T-helper 9 cell (primary cell): Measurements from ENCODE around the gene CKLF.
"Not testable (repeated sequence)": the region's sequence is repeated elsewhere in the genome, so short reads cannot be mapped to it uniquely, and the experiment has no call there.

Source experiments
- DNase-seq: peaks from one replicate; pipeline ENCODE4 v3.0.0-alpha.2; 2020

CKLF gene

DNA sequence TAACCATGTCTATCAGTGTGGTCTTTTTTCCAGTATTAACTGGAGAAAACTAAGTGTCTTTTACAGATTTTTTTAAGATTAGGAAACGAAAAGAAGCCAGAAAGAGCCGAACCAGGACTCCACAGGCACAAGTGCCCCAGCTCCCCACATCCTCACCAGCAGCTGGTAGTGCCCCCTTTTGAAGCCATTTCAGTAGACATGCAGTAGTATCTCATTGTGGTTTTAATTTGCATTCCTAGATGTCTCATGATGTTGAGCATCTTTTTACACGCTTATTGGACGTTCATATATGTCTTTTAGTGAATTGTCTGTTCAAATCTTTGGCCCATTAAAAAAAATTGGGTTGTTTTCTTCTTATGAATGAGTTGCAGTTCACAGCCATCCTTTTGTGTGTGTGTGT, 47.4 kb downstream of the CKLF start:
- DNase-seq = no peak

DNA sequence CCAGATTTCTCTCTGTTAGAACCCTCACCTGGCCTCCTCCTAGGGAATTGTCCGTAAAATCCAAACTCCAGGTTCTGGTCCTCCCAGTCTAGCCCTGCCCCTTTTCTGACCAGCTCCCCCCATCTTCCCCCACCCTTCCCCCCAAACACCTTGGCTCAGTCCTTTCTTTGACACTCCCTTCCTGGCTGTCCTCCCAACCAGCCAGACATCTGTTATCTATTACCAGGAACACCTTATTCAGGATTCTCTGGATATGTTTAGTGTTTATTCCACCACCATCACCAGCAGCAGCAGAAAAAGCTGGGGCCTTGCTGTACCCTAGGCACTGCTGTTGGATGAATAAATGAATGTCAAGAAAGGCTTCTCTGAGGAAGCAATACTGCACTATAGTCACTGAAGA, 48.1 kb downstream of the CKLF start:
- no peak for DNase-seq

- no peak for DNase-seq
Measured at GRCh38 chr16:66601471-66601870, 49.1 kb downstream of the CKLF start.

DNA sequence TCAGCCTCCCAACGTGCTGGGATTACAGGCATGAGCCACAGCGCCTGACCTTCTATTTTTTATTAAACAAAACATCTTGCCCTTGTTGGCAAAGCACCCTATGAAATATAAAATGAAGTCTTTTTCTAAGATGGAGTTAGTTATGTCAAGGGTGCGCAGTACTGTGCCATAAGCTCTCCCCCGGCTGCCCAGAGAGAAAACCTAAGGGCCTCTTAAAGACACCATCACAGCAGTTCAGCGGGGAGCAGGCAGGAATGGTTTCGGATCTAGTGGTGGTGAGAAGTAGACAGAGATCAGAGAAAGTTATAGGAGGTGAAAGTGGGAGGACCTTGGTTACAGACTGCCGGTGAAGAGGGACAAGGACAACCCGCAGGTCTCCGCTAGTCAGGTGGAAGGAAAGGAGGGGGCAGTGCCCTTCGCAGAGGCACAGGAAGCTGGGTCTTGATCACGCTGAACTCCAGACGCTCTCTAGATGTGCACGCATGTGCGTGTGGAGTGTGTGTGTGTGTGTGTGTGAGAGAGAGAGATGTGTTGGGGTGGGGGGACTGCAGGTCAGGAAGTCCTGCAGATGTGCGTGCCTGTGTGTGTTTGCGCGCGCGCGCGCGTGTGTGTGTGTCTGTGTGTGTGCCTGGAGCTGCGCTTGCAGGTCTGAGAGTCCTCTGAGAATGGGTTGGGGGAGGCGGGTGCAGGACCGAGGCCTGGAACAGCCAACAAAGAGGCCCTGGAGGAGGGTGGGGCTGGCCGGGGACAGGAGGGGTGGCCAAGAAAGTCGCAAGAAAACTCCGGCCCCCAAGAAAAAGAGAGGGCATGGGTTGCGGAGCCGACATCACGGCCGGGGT, 51.4 kb downstream of the CKLF start:
- DNase-seq = peak; percentile 59

- peak; percentile 59 for DNase-seq
Measured at GRCh38 chr16:66604376-66605176, 52.2 kb downstream of the CKLF start, which contains the start of gene CMTM3. Gene CMTM3 (plus strand): TSS chr16:66604704. CDS start chr16:66604806, 102 bp downstream.

- peak; percentile 37 for DNase-seq
Measured at GRCh38 chr16:66605177-66605978, 53.0 kb downstream of the CKLF start.

DNA sequence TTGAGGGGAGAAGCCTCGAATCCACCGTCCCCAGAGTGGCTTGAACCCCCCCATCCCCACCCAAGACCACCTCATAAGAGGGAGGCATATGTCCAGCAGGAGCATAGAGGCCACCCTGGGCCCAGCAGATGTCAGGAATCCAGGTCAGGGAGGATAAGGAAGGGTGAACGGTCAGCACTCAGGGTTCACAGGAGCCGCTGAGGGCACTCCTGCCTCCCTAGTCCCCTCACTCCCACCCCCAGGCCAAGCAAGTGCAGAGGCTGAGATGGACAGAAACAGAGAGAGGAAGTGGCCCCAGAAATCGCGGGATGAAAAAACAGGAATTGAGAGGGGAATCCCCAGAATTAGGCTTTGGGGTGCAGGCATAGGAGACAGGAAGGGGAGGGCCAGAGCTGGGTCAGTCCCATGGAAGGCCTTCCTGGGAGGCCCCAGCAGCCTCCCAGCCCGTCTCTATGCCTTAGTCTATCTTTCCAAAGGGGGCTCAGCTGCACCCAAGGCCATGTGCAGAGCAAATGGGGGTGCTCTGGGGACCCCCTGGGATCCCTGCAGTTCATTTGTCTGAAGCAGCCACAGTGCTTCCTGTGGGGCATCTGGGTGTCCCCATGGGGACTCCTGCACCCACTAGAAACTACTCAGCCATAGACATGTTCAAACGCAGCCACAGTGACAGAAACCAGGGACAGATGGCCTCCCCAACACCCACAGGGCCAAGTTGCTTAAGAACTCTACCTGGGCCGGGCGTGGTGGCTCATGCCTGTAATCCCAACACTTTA, 53.8 kb downstream of the CKLF start:
- DNase-seq = no peak

DNA sequence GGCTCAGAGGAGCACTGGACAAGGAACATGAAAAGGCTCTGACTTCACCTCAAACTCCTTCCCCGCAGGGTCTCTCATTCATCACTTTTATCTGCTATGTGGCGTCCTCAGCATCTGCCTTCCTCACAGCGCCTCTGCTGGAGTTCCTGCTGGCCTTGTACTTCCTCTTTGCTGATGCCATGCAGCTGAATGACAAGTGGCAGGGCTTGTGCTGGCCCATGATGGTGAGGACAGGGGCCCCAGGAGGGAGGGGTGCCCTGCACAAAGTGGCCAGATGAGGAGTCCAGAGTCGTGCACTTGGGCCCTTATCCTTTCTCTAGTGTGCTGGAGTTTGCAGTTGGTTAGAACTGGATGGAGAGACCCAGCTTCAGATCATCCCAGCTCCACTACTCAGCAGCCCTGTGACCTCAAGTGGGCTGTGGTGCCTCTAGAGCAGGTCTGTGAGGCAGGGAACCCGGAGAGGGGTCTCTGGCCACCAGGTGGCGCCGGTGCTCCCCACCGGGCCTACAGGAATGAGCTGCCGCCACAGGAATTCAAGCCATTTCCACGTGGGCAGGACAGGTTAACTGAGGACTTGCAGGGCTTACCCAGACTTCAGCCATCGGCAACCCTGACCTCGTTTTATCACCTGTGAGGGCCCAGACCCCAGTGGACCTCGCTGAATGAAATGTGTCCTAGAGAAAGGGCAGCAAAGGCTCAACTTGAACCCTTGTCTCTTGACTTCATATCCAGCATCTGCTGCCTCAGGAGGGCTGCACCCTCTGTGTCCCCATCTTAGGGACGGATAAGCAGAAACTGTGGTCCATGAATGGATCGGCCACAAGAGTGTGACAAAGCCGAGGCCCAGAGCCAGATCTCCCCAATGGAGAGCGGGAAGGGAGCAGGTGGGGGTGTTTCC, 56.1 kb downstream of the CKLF start:
- DNase-seq = peak; percentile 81

- DNase-seq = no peak
Measured at GRCh38 chr16:66609139-66609510, 56.7 kb downstream of the CKLF start.

GRCh38 chr16:66610111-66610820, 57.9 kb downstream of the CKLF start:
- DNase-seq = no peak

DNA sequence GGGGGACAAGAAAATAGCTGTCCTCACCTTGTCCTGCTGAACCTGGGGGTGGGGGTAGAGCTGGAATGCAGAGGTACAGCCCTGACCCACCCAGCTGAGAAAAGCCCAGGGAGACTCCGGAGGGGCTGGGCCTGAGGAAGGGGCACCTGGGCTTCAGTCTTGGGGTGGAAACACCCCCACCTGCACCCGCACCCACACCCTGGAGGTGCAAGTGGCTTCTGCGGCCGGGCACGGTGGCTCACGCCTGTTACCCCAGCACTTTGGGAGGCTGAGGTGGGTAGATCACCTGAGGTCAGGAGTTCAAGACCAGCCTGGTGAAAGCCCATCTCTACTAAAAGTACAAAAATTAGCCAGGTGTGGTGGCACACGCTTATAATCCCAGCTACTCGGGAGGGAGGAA, 59.5 kb downstream of the CKLF start:
- DNase-seq = not testable (repeated sequence)

- DNase-seq = no peak
Measured at GRCh38 chr16:66612422-66612821, 60.0 kb downstream of the CKLF start.

DNA sequence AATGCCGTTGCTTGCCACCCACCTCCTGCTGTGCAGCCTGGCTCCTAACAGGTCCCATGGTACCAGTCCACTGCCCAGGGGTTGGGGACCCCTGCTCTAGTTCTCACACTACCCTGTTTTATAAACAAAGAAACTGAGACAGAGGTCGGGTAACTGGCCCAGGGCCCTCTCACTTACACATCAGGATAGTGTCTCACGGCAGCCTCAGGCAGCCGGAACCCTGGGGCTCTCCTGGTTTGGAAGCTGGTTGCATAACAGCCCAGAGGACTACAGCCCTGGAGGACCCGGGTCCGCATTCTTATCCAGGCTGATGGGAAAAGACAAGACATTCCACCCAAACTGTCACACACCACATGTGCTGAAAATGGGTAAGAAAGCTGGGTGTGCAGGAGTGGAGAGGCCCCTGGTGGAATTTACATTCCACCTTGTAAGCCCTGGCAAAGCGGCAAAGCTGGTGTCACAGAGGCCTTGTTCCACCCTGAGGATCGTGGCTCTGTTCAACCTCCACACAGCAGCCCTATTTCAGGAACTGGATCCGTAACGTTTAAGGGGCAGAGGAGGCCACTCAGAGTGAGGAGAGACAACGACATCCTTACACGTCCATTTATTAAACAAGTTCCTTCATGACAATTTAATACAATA, 61.9 kb downstream of the CKLF start:
- DNase-seq = no peak
